HepG2 (cell line): ENCODE results near the gene DUS2. TPM values are rescaled to one million over a fixed set of nuclear protein-coding genes. Genes with fewer than 3 reads are reported as not detected.

Experiments used
- AKNA ChIP-seq: sonication (generic); formaldehyde crosslinking; IDR thresholded peaks from 2 replicates; pipeline ENCODE4 v1.4.0; 2020; ENCODE audit warnings: missing genetic modification reagents, borderline replicate concordance
- ATRX ChIP-seq: sonication (generic); formaldehyde crosslinking; IDR thresholded peaks from 2 replicates; pipeline ENCODE4 v1.4.0; 2020; ENCODE audit warnings: missing genetic modification reagents, borderline replicate concordance
- BCL6 ChIP-seq: IDR thresholded peaks from 2 replicates; pipeline ENCODE4 v1.6.1; 2016; ENCODE audit warnings: missing genetic modification reagents, missing compliant biosample characterization
- E2F5 ChIP-seq: sonication (generic); formaldehyde crosslinking; conservative IDR thresholded peaks from 2 replicates; pipeline ENCODE4 v1.4.0; 2020; ENCODE audit warnings: missing genetic modification reagents
- EP300 ChIP-seq, 3 experiments: sonication (generic) in 1 of 3; formaldehyde crosslinking in 1 of 3; IDR thresholded peaks; 2 replicates each; pipeline versions ENCODE4 v1.5.1 to v1.6.1; 2011 to 2020; ENCODE audit warnings: low read depth in 2 of 3, low read length in 2 of 3, borderline replicate concordance in 1 of 3, improper control_type of control experiment in 1 of 3, mild to moderate bottlenecking in 1 of 3, missing genetic modification reagents in 1 of 3, moderate library complexity in 1 of 3
- FOXC1 ChIP-seq: sonication (generic); formaldehyde crosslinking; IDR thresholded peaks from 2 replicates; pipeline ENCODE4 v1.8.0; 2022; ENCODE audit warnings: mild to moderate bottlenecking, missing genetic modification reagents, borderline replicate concordance
- RAD21 ChIP-seq: fragments of 450-650 bp; formaldehyde crosslinking; IDR thresholded peaks from 2 replicates; pipeline ENCODE4 v1.5.0; 2020; ENCODE audit warnings: mild to moderate bottlenecking
- RERE ChIP-seq: IDR thresholded peaks from 2 replicates; pipeline ENCODE4 v1.6.1; 2016; ENCODE audit warnings: low read depth, missing genetic modification reagents, missing compliant biosample characterization
- ZBTB26 ChIP-seq: IDR thresholded peaks from 2 replicates; pipeline ENCODE4 v1.6.1; 2016; ENCODE audit warnings: missing compliant biosample characterization, missing genetic modification reagents, borderline replicate concordance
- ZNF670 ChIP-seq: sonication (generic); formaldehyde crosslinking; IDR thresholded peaks from 2 replicates; pipeline ENCODE4 v1.8.0; 2022; ENCODE audit warnings: mild to moderate bottlenecking, missing genetic modification reagents, borderline replicate concordance
- ZNF691 ChIP-seq: sonication (generic); formaldehyde crosslinking; IDR thresholded peaks from 2 replicates; pipeline ENCODE4 v1.4.0; 2020; ENCODE audit warnings: missing genetic modification reagents, low read depth, mild to moderate bottlenecking, borderline replicate concordance
- polyA plus RNA-seq, 8 experiments: library from polyadenylated mRNA; depleted of rRNA in 3 of 8; stranded (reverse) in 7 of 8; unstranded in 1 of 8; fragments of >200 nt; fragmentation: Illumina TruSeq in 4 of 8; extraction: Trizol in 4 of 8; gene quantifications; 2 replicates each; pipeline versions ENCODE4 v1.2.1 to v1.2.3, GENCODE V29; 2011 to 2016; ENCODE audit warnings: low read depth in 4 of 8, missing spikeins in 1 of 8, mixed read lengths in 1 of 8; ENCODE audit not compliant: insufficient read depth in 1 of 8
- total RNA-seq, 5 experiments: library from RNA; depleted of rRNA; stranded (reverse); fragments of >200 nt; fragmentation: Illumina TruSeq; extraction: Trizol; gene quantifications; 2 replicates each; pipeline ENCODE4 v1.2.3, GENCODE V29; 2016; ENCODE audit warnings: low read depth in 1 of 5

DUS2 gene
- total and polyA plus RNA-seq, 2 of the 13 experiments (the other 11 are each of a cell fraction or from before 2014, with no cell fraction given): 17.8 to 25.1 TPM

- TF ChIP-seq ZNF691 (CRISPR knock-in tag): peak; percentile 96
- TF ChIP-seq AKNA (CRISPR knock-in tag): peak; percentile 87; the same call in 1 of the 2 replicates
- peak; percentile 58 for TF ChIP-seq RERE
- no peak for TF ChIP-seq ATRX (CRISPR knock-in tag)
- TF ChIP-seq ZBTB26 (CRISPR knock-in tag): peak; percentile 83
- no peak for TF ChIP-seq FOXC1 (CRISPR knock-in tag)
- peak; percentile 78 for TF ChIP-seq RAD21
- peak; percentile 98 for TF ChIP-seq ZNF670
- peak; percentile 78 for TF ChIP-seq BCL6 (CRISPR knock-in tag)
- peak; percentile 58; the same call in 1 of the 2 replicates for TF ChIP-seq E2F5 (CRISPR knock-in tag)
- TF ChIP-seq EP300 (IDR thresholded peaks at IDR 0.05; ENCODE audit: low read depth in 2 of 2, low read length in 2 of 2): peak; percentile 22 to 61; a peak in 3 of 4 replicates
- TF ChIP-seq EP300 (CRISPR knock-in tag; IDR thresholded peaks at IDR 0.05; ENCODE audit: borderline replicate concordance): peak; percentile 41
Measured at GRCh38 chr16:68084504-68085258, 61.6 kb downstream of the DUS2 start (continued).
